Body of pancreas (tissue), 4 donors: Measurements from ENCODE around the gene DLGAP1.
A peak's percentile ranks its signal among the peaks of the same experiment; 100 is the strongest.

ENCODE experiments used
- CTCF ChIP-seq, 7 experiments: fragments of 450-650 bp in 4 of 7; fragments of 200-600 bp in 3 of 7; sonication (generic) in 3 of 7; IDR thresholded peaks; one replicate each; pipeline ENCODE4 v1.5.1; 2016 to 2019; ENCODE audit warnings: antibody characterized with exemption in 7 of 7
- POLR2A ChIP-seq, 3 donors: fragments of 450-650 bp; IDR thresholded peaks; one replicate each; pipeline ENCODE4 v1.6.1; 2016; ENCODE audit warnings: antibody characterized with exemption in 3 of 3, mild to moderate bottlenecking in 2 of 3

- TF ChIP-seq POLR2A (IDR thresholded peaks at IDR 0.05), result no peak
- TF ChIP-seq CTCF (IDR thresholded peaks at IDR 0.05), result peak; percentile 22 to 61 (median 45)
These were observed 386.5 kb downstream of the DLGAP1 start for GRCh38 chr18:4068552-4069158.
